HL-60 (cell line): Measurements from ENCODE around the gene LDLRAD3.

Experiments
- CTCF ChIP-seq: IDR thresholded peaks from one replicate; pipeline ENCODE4 v1.5.1; 2011; ENCODE audit warnings: low read length, control low read depth, inconsistent platforms; ENCODE audit not compliant: insufficient read depth
- REST ChIP-seq: IDR thresholded peaks from 2 replicates; pipeline ENCODE4 v1.6.1; 2012; ENCODE audit warnings: low read depth; ENCODE audit not compliant: insufficient replicate concordance

- TF ChIP-seq REST (no peak), CTCF (no peak)
These were observed 218.4 kb downstream of the LDLRAD3 start for GRCh38 chr11:36162006-36162882.
